HepG2 (cell line): ENCODE data around the gene AARSD1. TPM values are rescaled to one million over a fixed set of nuclear protein-coding genes. Genes with fewer than 3 reads are reported as not detected.
A peak's percentile ranks its signal among the peaks of the same experiment; 100 is the strongest.

Experiments used
- AHDC1 ChIP-seq: sonication (generic); formaldehyde crosslinking; IDR thresholded peaks from 2 replicates; pipeline ENCODE4 v1.5.1; 2020; ENCODE audit warnings: mild to moderate bottlenecking, missing genetic modification reagents, borderline replicate concordance
- CERS6 ChIP-seq: sonication (generic); formaldehyde crosslinking; IDR thresholded peaks from 2 replicates; pipeline ENCODE4 v1.5.0; 2020; ENCODE audit warnings: missing genetic modification reagents
- E2F2 ChIP-seq: sonication (generic); formaldehyde crosslinking; IDR thresholded peaks from 2 replicates; pipeline ENCODE4 v1.4.0; 2020; ENCODE audit warnings: missing genetic modification reagents, borderline replicate concordance
- HMG20B ChIP-seq: conservative IDR thresholded peaks from 2 replicates; pipeline ENCODE4 v1.6.1; 2016; ENCODE audit warnings: missing genetic modification reagents, missing compliant biosample characterization
- IRX3 ChIP-seq: sonication (generic); formaldehyde crosslinking; IDR thresholded peaks from 2 replicates; pipeline ENCODE4 v1.8.1; 2023; ENCODE audit warnings: mild to moderate bottlenecking, low read depth, missing genetic modification reagents, borderline replicate concordance
- NCOA2 ChIP-seq: sonication (generic); formaldehyde crosslinking; IDR thresholded peaks from 2 replicates; pipeline ENCODE4 v1.8.0; 2022; ENCODE audit warnings: inconsistent platforms
- TEAD3 ChIP-seq: optimal IDR thresholded peaks from 2 replicates; pipeline ENCODE3; 2016; ENCODE audit warnings: borderline replicate concordance
- ZBTB42 ChIP-seq: sonication (generic); formaldehyde crosslinking; IDR thresholded peaks from 2 replicates; pipeline ENCODE4 v1.5.0; 2020; ENCODE audit warnings: mild to moderate bottlenecking, missing genetic modification reagents
- ZFP36L1 ChIP-seq: sonication (generic); formaldehyde crosslinking; IDR thresholded peaks from 2 replicates; pipeline ENCODE4 v1.8.0; 2022; ENCODE audit warnings: mild to moderate bottlenecking, missing genetic modification reagents, moderate library complexity
- ZKSCAN1 ChIP-seq: fragments of 150-350 bp; IDR thresholded peaks from 2 replicates; pipeline ENCODE4 v1.6.1; 2014; ENCODE audit warnings: low read length
- ZNF441 ChIP-seq: sonication (generic); formaldehyde crosslinking; IDR thresholded peaks from 2 replicates; pipeline ENCODE4 v1.7.0; 2021; ENCODE audit warnings: missing genetic modification reagents, borderline replicate concordance
- ZNF567 ChIP-seq: sonication (generic); formaldehyde crosslinking; IDR thresholded peaks from 2 replicates; pipeline ENCODE4 v1.8.1; 2023; ENCODE audit warnings: mild to moderate bottlenecking, missing genetic modification reagents, borderline replicate concordance
- ZNF572 ChIP-seq: sonication (generic); formaldehyde crosslinking; IDR thresholded peaks from 2 replicates; pipeline ENCODE4 v1.5.1; 2020; ENCODE audit warnings: mild to moderate bottlenecking, missing genetic modification reagents
- ZNF576 ChIP-seq: sonication (generic); formaldehyde crosslinking; IDR thresholded peaks from 2 replicates; pipeline ENCODE4 v1.4.0; 2020; ENCODE audit warnings: mild to moderate bottlenecking, missing genetic modification reagents
- ZNF672 ChIP-seq: sonication (generic); formaldehyde crosslinking; IDR thresholded peaks from 2 replicates; pipeline ENCODE4 v1.8.1; 2022; ENCODE audit warnings: missing genetic modification reagents
- ZNF737 ChIP-seq: sonication (generic); formaldehyde crosslinking; IDR thresholded peaks from 2 replicates; pipeline ENCODE4 v1.5.0; 2020; ENCODE audit warnings: missing genetic modification reagents, mild to moderate bottlenecking, borderline replicate concordance
- ZUFSP ChIP-seq: sonication (generic); formaldehyde crosslinking; IDR thresholded peaks from 2 replicates; pipeline ENCODE4 v1.9.0; 2021; ENCODE audit warnings: missing genetic modification reagents, mild to moderate bottlenecking, borderline replicate concordance
- ZZZ3 ChIP-seq: sonication (generic); formaldehyde crosslinking; IDR thresholded peaks from 2 replicates; pipeline ENCODE4 v1.4.0; 2020; ENCODE audit warnings: missing genetic modification reagents, mild to moderate bottlenecking, borderline replicate concordance
- polyA plus RNA-seq, 8 experiments: library from polyadenylated mRNA; depleted of rRNA in 3 of 8; stranded (reverse) in 7 of 8; unstranded in 1 of 8; fragments of >200 nt; fragmentation: Illumina TruSeq in 4 of 8; extraction: Trizol in 4 of 8; gene quantifications; 2 replicates each; pipeline versions ENCODE4 v1.2.1 to v1.2.3, GENCODE V29; 2011 to 2016; ENCODE audit warnings: low read depth in 4 of 8, missing spikeins in 1 of 8, mixed read lengths in 1 of 8; ENCODE audit not compliant: insufficient read depth in 1 of 8
- total RNA-seq, 5 experiments: library from RNA; depleted of rRNA; stranded (reverse); fragments of >200 nt; fragmentation: Illumina TruSeq; extraction: Trizol; gene quantifications; 2 replicates each; pipeline ENCODE4 v1.2.3, GENCODE V29; 2016; ENCODE audit warnings: low read depth in 1 of 5

AARSD1 gene
- total and polyA plus RNA-seq, 2 of the 13 experiments (the other 11 are each of a cell fraction or from before 2014, with no cell fraction given) = 24.7 to 29.3 TPM

GRCh38 chr17:42997984-42998938 lies 34.0 kb upstream of the AARSD1 start, which contains the start of gene RPL27 (continued):
- TF ChIP-seq CERS6 (no peak), TEAD3 (CRISPR knock-in tag) (peak; percentile 99), ZNF576 (CRISPR knock-in tag) (no peak), ZNF572 (CRISPR knock-in tag) (peak; percentile 63; the same call in 1 of the 2 replicates), ZBTB42 (CRISPR knock-in tag) (no peak), ZNF672 (CRISPR knock-in tag) (no peak), AHDC1 (peak; percentile 66), ZNF441 (no peak), ZNF567 (CRISPR knock-in tag) (no peak; the same call in none of the 2 replicates), HMG20B (CRISPR knock-in tag) (peak; percentile 84), IRX3 (peak; percentile 73; the same call in 1 of the 2 replicates), E2F2 (CRISPR knock-in tag) (no peak), ZNF737 (CRISPR knock-in tag) (0 out of 2 replicates have a peak, but pooled peaks have one; percentile 74), NCOA2 (CRISPR knock-in tag) (peak; percentile 87), ZKSCAN1 (peak; percentile 95), ZUFSP (CRISPR knock-in tag) (no peak), ZZZ3 (CRISPR knock-in tag) (peak; percentile 100; the same call in 1 of the 2 replicates), ZFP36L1 (CRISPR knock-in tag) (peak; percentile 94; the same call in 1 of the 2 replicates)
